Natural killer cell (primary cell): ENCODE data around the gene SHMT2. TPM values are rescaled to one million over a fixed set of nuclear protein-coding genes. Genes with fewer than 3 reads are reported as not detected.

Experiments
- ATAC-seq, 3 donors: fragments of 150-1000 bp in 2 of 3; fragments of 200-7000 bp in 1 of 3; cut with Tn5 transposase; 1 replicate in 1 of 3; 2 replicates in 2 of 3; pipeline ENCODE4 v1.10.0; 2021; ENCODE audit warnings: mild to moderate bottlenecking in 2 of 3, moderate library complexity in 2 of 3
- DNase-seq, 2 donors: peaks; one replicate each; pipeline versions ENCODE4 v3.0.0 to v3.0.0-alpha.2; 2013 to 2021; ENCODE audit warnings: mixed read lengths in 1 of 2
- H3K27ac ChIP-seq: one replicate; pipeline ENCODE4 v1.5.1; 2013; ENCODE audit warnings: mild to moderate bottlenecking, low read length
- H3K27me3 ChIP-seq: one replicate; pipeline ENCODE4 v1.6.1; 2013; ENCODE audit warnings: low read length; ENCODE audit not compliant: control insufficient read depth, insufficient read depth
- H3K36me3 ChIP-seq: one replicate; pipeline ENCODE4 v1.6.1; 2013; ENCODE audit warnings: low read length; ENCODE audit not compliant: control insufficient read depth, insufficient read depth
- H3K4me1 ChIP-seq: one replicate; pipeline ENCODE4 v1.6.1; 2013; ENCODE audit warnings: low read length; ENCODE audit not compliant: control insufficient read depth, insufficient read depth
- H3K4me3 ChIP-seq: one replicate; pipeline ENCODE4 v1.5.1; 2013; ENCODE audit warnings: low read length
- H3K9me3 ChIP-seq: one replicate; pipeline ENCODE4 v1.6.1; 2013; ENCODE audit warnings: low read length; ENCODE audit not compliant: control insufficient read depth, insufficient read depth
- H3K27ac Mint-ChIP-seq, 2 donors: one replicate each; pipeline ENCODE4 v1.8.0; 2022; ENCODE audit warnings: mild to moderate bottlenecking in 2 of 2, mixed read lengths in 2 of 2, moderate library complexity in 1 of 2
- H3K27me3 Mint-ChIP-seq, 2 donors: one replicate each; pipeline ENCODE4 v1.8.0; 2022; ENCODE audit warnings: low read depth in 2 of 2, mixed read lengths in 2 of 2
- H3K36me3 Mint-ChIP-seq: one replicate; pipeline ENCODE4 v1.8.0; 2022; ENCODE audit warnings: mixed read lengths
- H3K4me1 Mint-ChIP-seq, 2 donors: one replicate each; pipeline ENCODE4 v1.8.0; 2022; ENCODE audit warnings: mixed read lengths in 2 of 2
- H3K4me3 Mint-ChIP-seq: one replicate; pipeline ENCODE4 v1.8.0; 2022; ENCODE audit warnings: mild to moderate bottlenecking, moderate library complexity, mixed read lengths
- H3K9me3 Mint-ChIP-seq, 2 donors: one replicate each; pipeline ENCODE4 v1.8.0; 2022; ENCODE audit warnings: mixed read lengths in 2 of 2
- CTCF ChIP-seq: fragments of 200-600 bp; IDR thresholded peaks from one replicate; pipeline ENCODE4 v1.8.0; 2022; ENCODE audit warnings: antibody characterized with exemption
- WGBS: methylation state at CpG from one replicate; pipeline ENCODE4 v1.1.7; 2013; ENCODE audit warnings: missing lambda C conversion rate; ENCODE audit not compliant: insufficient coverage; 5-methylcytosine and 5-hydroxymethylcytosine counted together
- intact Hi-C: fragments of 100-400 bp; cut with micrococcal nuclease; formaldehyde crosslinking; loops from one replicate; pipeline ENCODE4 v1.14.2; 2022
- total RNA-seq, 4 donors: library from RNA; stranded (reverse); fragments of 120-200 nt in 1 of 4; gene quantifications; one replicate each; pipeline versions ENCODE4 v1.2.3 to v1.2.4, GENCODE V29; 2013 to 2022

SHMT2 gene
- total RNA-seq, 3 donors from 2014 or later (not counting 1 experiment from before 2014, with no cell fraction given) = 28.6 to 39.3 (median 34.9) TPM

- no peak for DNase-seq
- Histone ChIP-seq H3K9me3 (no peaks in the 10 kb centered on the region), H3K27me3 (no peaks in the 10 kb centered on the region), H3K4me1 (no peaks in the 10 kb centered on the region), H3K4me3 (no peak overlapping the region), H3K27ac (no peak overlapping the region), H3K36me3 (no peaks in the 10 kb centered on the region)
- no peak overlapping the region for H3K4me3 Mint-ChIP-seq
- no peaks in the 10 kb centered on the region for H3K27me3 Mint-ChIP-seq
- no peak for ATAC-seq
- TF ChIP-seq CTCF = no peak
- no peaks in the 10 kb centered on the region for H3K9me3 Mint-ChIP-seq
- H3K4me1 Mint-ChIP-seq = peaks cover 0 to 7% of the 10 kb centered on the region in 2 donors
- intact Hi-C loops = loop anchor here (10.0 kb wide), 1 partner anchor 431 kb away; the partner anchor contains the start of gene PRIM1
- WGBS = 92% methylated on average over 25 of the region's 25 CpGs
- H3K27ac Mint-ChIP-seq = no peak overlapping the region
- H3K36me3 Mint-ChIP-seq = no peaks in the 10 kb centered on the region
These were observed 44.1 kb upstream of the SHMT2 start for GRCh38 chr12:57185403-57185802.

GRCh38 chr12:57185906-57186508 is 43.5 kb upstream of the SHMT2 start:
- H3K9me3 Mint-ChIP-seq = no peaks in the 10 kb centered on the region
- Histone ChIP-seq H3K36me3 (no peaks in the 10 kb centered on the region), H3K9me3 (no peaks in the 10 kb centered on the region), H3K4me1 (no peaks in the 10 kb centered on the region), H3K4me3 (no peak overlapping the region), H3K27me3 (no peaks in the 10 kb centered on the region), H3K27ac (no peak overlapping the region)
- no peaks in the 10 kb centered on the region for H3K36me3 Mint-ChIP-seq
- H3K27ac Mint-ChIP-seq = no peak overlapping the region
- no peak for TF ChIP-seq CTCF
- H3K4me3 Mint-ChIP-seq = no peak overlapping the region
- intact Hi-C loops = loop anchor here (10.0 kb wide), 1 partner anchor 431 kb away; the partner anchor contains the start of gene PRIM1
- no peak for DNase-seq
- no peak for ATAC-seq
- 90% methylated on average over 12 of the region's 12 CpGs for WGBS
- no peaks in the 10 kb centered on the region for H3K27me3 Mint-ChIP-seq
- H3K4me1 Mint-ChIP-seq = peaks cover 0 to 7% of the 10 kb centered on the region in 2 donors

- H3K27me3 Mint-ChIP-seq = no peaks in the 10 kb centered on the region
- WGBS = 85% methylated on average over 21 of the region's 21 CpGs
- H3K27ac Mint-ChIP-seq = no peak overlapping the region
- DNase-seq = no peak
- TF ChIP-seq CTCF = no peak
- Histone ChIP-seq H3K4me1 (no peaks in the 10 kb centered on the region), H3K4me3 (no peak overlapping the region), H3K9me3 (no peaks in the 10 kb centered on the region), H3K27ac (no peak overlapping the region), H3K36me3 (no peaks in the 10 kb centered on the region), H3K27me3 (no peaks in the 10 kb centered on the region)
- no peak for ATAC-seq
- H3K4me1 Mint-ChIP-seq = peaks cover 0 to 7% of the 10 kb centered on the region in 2 donors
- no peak overlapping the region for H3K4me3 Mint-ChIP-seq
- intact Hi-C loops = loop anchor here (10.0 kb wide), 1 partner anchor 433 kb away; the partner anchor contains the start of gene PRIM1
- H3K36me3 Mint-ChIP-seq = no peaks in the 10 kb centered on the region
- no peaks in the 10 kb centered on the region for H3K9me3 Mint-ChIP-seq
These were observed 42.1 kb upstream of the SHMT2 start for GRCh38 chr12:57187222-57188089.
